Liver (tissue), 9 donors: Measurements from ENCODE around the gene SRSF6. TPM values are rescaled to one million over a fixed set of nuclear protein-coding genes. Genes with fewer than 3 reads are reported as not detected.

Experiments used
- DNase-seq: peaks from one replicate; pipeline ENCODE4 v3.0.0-alpha.2; 2017; ENCODE audit warnings: low spot score
- H3K27ac ChIP-seq, 2 donors: one replicate each; pipeline ENCODE4 v1.7.0; 2013; ENCODE audit warnings: inconsistent platforms in 2 of 2, low read length in 2 of 2, control low read depth in 1 of 2, low read depth in 1 of 2, mild to moderate bottlenecking in 1 of 2
- H3K27me3 ChIP-seq, 4 donors: one replicate each; pipeline versions ENCODE4 v1.6.1 to v1.7.0; 2013; ENCODE audit warnings: low read length in 3 of 4, inconsistent platforms in 1 of 4, mild to moderate bottlenecking in 1 of 4, moderate library complexity in 1 of 4; ENCODE audit not compliant: control insufficient read depth in 4 of 4, insufficient read depth in 4 of 4
- H3K36me3 ChIP-seq, 4 donors: one replicate each; pipeline versions ENCODE4 v1.6.1 to v1.7.0; 2013; ENCODE audit warnings: low read length in 3 of 4, mild to moderate bottlenecking in 3 of 4, low read depth in 1 of 4, moderate library complexity in 1 of 4; ENCODE audit not compliant: control insufficient read depth in 4 of 4, insufficient read depth in 3 of 4
- H3K4me1 ChIP-seq, 4 donors: one replicate each; pipeline versions ENCODE4 v1.6.1 to v1.7.0; 2013; ENCODE audit warnings: low read length in 3 of 4, mild to moderate bottlenecking in 3 of 4, moderate library complexity in 1 of 4; ENCODE audit not compliant: control insufficient read depth in 4 of 4, insufficient read depth in 4 of 4
- H3K4me3 ChIP-seq, 3 donors: one replicate each; pipeline versions ENCODE4 v1.6.1 to v1.7.0; 2013; ENCODE audit warnings: low read length in 3 of 3, control low read depth in 1 of 3, low read depth in 1 of 3, mild to moderate bottlenecking in 1 of 3
- H3K9ac ChIP-seq, 2 donors: one replicate each; pipeline ENCODE4 v1.7.0; 2013; ENCODE audit warnings: low read length in 2 of 2, mild to moderate bottlenecking in 2 of 2, moderate library complexity in 2 of 2, control low read depth in 1 of 2, low read depth in 1 of 2
- H3K9me3 ChIP-seq, 4 donors: one replicate each; pipeline versions ENCODE4 v1.6.1 to v1.7.0; 2013; ENCODE audit warnings: low read length in 3 of 4; ENCODE audit not compliant: control insufficient read depth in 4 of 4
- ATF3 ChIP-seq: IDR thresholded peaks from 2 replicates; pipeline ENCODE4 v1.6.1; 2016; ENCODE audit warnings: antibody characterized with exemption
- EGR1 ChIP-seq, 2 donors: IDR thresholded peaks; 2 replicates each; pipeline ENCODE4 v1.6.1; 2016 to 2018; ENCODE audit warnings: antibody characterized with exemption in 2 of 2, low read depth in 2 of 2
- FOXA1 ChIP-seq: IDR thresholded peaks from 2 replicates; pipeline ENCODE4 v1.6.1; 2016; ENCODE audit warnings: antibody characterized with exemption
- FOXA2 ChIP-seq: IDR thresholded peaks from 2 replicates; pipeline ENCODE4 v1.6.1; 2016; ENCODE audit warnings: antibody characterized with exemption
- GABPA ChIP-seq, 2 donors: IDR thresholded peaks in 1 of 2; conservative IDR thresholded peaks in 1 of 2; 2 replicates each; pipeline ENCODE4 v1.6.1; 2016; ENCODE audit warnings: antibody characterized with exemption in 2 of 2, mild to moderate bottlenecking in 1 of 2, moderate library complexity in 1 of 2
- HNF4A ChIP-seq, 2 donors: conservative IDR thresholded peaks; 2 replicates each; pipeline ENCODE4 v1.6.1; 2016; ENCODE audit warnings: antibody characterized with exemption in 2 of 2, mild to moderate bottlenecking in 2 of 2
- HNF4G ChIP-seq: IDR thresholded peaks from 2 replicates; pipeline ENCODE4 v1.6.1; 2016; ENCODE audit warnings: antibody characterized with exemption
- JUND ChIP-seq, 2 donors: IDR thresholded peaks; 2 replicates each; pipeline ENCODE4 v1.6.1; 2016; ENCODE audit warnings: antibody characterized with exemption in 2 of 2
- MAX ChIP-seq: IDR thresholded peaks from 2 replicates; pipeline ENCODE4 v1.6.1; 2016; ENCODE audit warnings: antibody characterized with exemption
- NR2F2 ChIP-seq: IDR thresholded peaks from 2 replicates; pipeline ENCODE4 v1.6.1; 2016; ENCODE audit warnings: antibody characterized with exemption
- RAD21 ChIP-seq, 2 donors: IDR thresholded peaks; 2 replicates each; pipeline ENCODE4 v1.6.1; 2016; ENCODE audit warnings: antibody characterized with exemption in 2 of 2, mild to moderate bottlenecking in 2 of 2
- REST ChIP-seq: IDR thresholded peaks from 2 replicates; pipeline ENCODE4 v1.6.1; 2016; ENCODE audit warnings: antibody characterized with exemption, mild to moderate bottlenecking
- RXRA ChIP-seq, 2 donors: IDR thresholded peaks; 2 replicates each; pipeline ENCODE4 v1.6.1; 2017 to 2018; ENCODE audit warnings: antibody characterized with exemption in 2 of 2, mild to moderate bottlenecking in 1 of 2
- SP1 ChIP-seq: IDR thresholded peaks from 2 replicates; pipeline ENCODE4 v1.6.1; 2018; ENCODE audit warnings: antibody characterized with exemption, mild to moderate bottlenecking
- TAF1 ChIP-seq: conservative IDR thresholded peaks from 2 replicates; pipeline ENCODE4 v1.6.1; 2016; ENCODE audit warnings: antibody characterized with exemption, mild to moderate bottlenecking
- YY1 ChIP-seq: IDR thresholded peaks from 2 replicates; pipeline ENCODE4 v1.6.1; 2016; ENCODE audit warnings: antibody characterized with exemption, mild to moderate bottlenecking
- ZBTB33 ChIP-seq: IDR thresholded peaks from 2 replicates; pipeline ENCODE4 v1.6.1; 2016; ENCODE audit warnings: antibody characterized with exemption
- WGBS: extraction: QIAGEN DNeasy Blood & Tissue Kit; methylation state at CpG from one replicate; pipeline ENCODE4 v1.1.7; 2013; 5-methylcytosine and 5-hydroxymethylcytosine counted together
- polyA plus RNA-seq, 2 donors: library from polyadenylated mRNA; stranded (reverse) in 1 of 2; unstranded in 1 of 2; fragments of 200-250 nt in 1 of 2; fragments of >200 nt in 1 of 2; fragmentation: Nextera tagmentation in 1 of 2; extraction: Ambion mirVana in 1 of 2; gene quantifications; one replicate each; pipeline versions ENCODE4 v1.2.1 to v1.2.3, GENCODE V29; 2013 to 2015
- total RNA-seq, 2 donors: library from RNA; depleted of rRNA; stranded (reverse); fragments of >200 nt; gene quantifications; one replicate each; pipeline ENCODE4 v1.2.3, GENCODE V29; 2014
- TF ChIP-seq, protein P1 (sequence below): fragments of 150-350 bp; IDR thresholded peaks from 2 replicates; pipeline ENCODE4 v1.5.1; 2017; ENCODE audit warnings: improper control_type of control experiment, low read depth, low read length; ENCODE audit not compliant: missing input control
- donor health status: healthy.
- donor health status: healthy.
- donor health status: healthy.
- donor health status: healthy.
- donor health status: healthy.

Gene SRSF6
- total and polyA plus RNA-seq, 4 donors = 33.8 to 47.5 (median 41.1) TPM

GRCh38 chr20:43434565-43434964 is 23.1 kb upstream of the SRSF6 start (continued):
- TF ChIP-seq, protein P1, sequence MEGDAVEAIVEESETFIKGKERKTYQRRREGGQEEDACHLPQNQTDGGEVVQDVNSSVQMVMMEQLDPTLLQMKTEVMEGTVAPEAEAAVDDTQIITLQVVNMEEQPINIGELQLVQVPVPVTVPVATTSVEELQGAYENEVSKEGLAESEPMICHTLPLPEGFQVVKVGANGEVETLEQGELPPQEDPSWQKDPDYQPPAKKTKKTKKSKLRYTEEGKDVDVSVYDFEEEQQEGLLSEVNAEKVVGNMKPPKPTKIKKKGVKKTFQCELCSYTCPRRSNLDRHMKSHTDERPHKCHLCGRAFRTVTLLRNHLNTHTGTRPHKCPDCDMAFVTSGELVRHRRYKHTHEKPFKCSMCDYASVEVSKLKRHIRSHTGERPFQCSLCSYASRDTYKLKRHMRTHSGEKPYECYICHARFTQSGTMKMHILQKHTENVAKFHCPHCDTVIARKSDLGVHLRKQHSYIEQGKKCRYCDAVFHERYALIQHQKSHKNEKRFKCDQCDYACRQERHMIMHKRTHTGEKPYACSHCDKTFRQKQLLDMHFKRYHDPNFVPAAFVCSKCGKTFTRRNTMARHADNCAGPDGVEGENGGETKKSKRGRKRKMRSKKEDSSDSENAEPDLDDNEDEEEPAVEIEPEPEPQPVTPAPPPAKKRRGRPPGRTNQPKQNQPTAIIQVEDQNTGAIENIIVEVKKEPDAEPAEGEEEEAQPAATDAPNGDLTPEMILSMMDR = no peak
- TF ChIP-seq HNF4A (conservative IDR thresholded peaks at IDR 0.05) (no peak), JUND (IDR thresholded peaks at IDR 0.05) (no peak), YY1 (no peak), FOXA1 (no peak), ATF3 (no peak)

- Histone ChIP-seq H3K4me1 (no peaks in the 10 kb centered on the region), H3K9me3 (no peaks in the 10 kb centered on the region), H3K27me3 (peaks cover 0 to 3% (median 0%) of the 10 kb centered on the region in 4 donors), H3K36me3 (no peaks in the 10 kb centered on the region), H3K27ac (no peak overlapping the region), H3K9ac (no peak overlapping the region), H3K4me3 (no peak overlapping the region)
- 83% methylated on average over 7 of the region's 7 CpGs for WGBS
- no peak for DNase-seq
- TF ChIP-seq GABPA (IDR thresholded peaks at IDR 0.05 in 1 of 2, conservative IDR thresholded peaks at IDR 0.05 in 1 of 2) = no peak
- no peak for TF ChIP-seq RAD21 (IDR thresholded peaks at IDR 0.05)
- no peak for TF ChIP-seq EGR1 (IDR thresholded peaks at IDR 0.05; ENCODE audit: low read depth in 2 of 2)
- no peak for TF ChIP-seq FOXA2
- TF ChIP-seq TAF1 = no peak
- no peak for TF ChIP-seq HNF4G
- no peak for TF ChIP-seq REST
- TF ChIP-seq ATF3 = no peak
- no peak for TF ChIP-seq MAX
- TF ChIP-seq JUND (IDR thresholded peaks at IDR 0.05) = no peak
- TF ChIP-seq, protein P1 = no peak
- TF ChIP-seq SP1 = no peak
- TF ChIP-seq ZBTB33 = no peak
- TF ChIP-seq RXRA (IDR thresholded peaks at IDR 0.05) = no peak
- TF ChIP-seq NR2F2 = no peak
Observed at GRCh38 chr20:43438578-43439316, 18.9 kb upstream of the SRSF6 start.
